ENCODE measurements around the gene LARP4B. TPM values are rescaled to one million over a fixed set of nuclear protein-coding genes. Genes with fewer than 3 reads are reported as not detected.
A peak's percentile ranks its signal among the peaks of the same experiment; 100 is the strongest.

LARP4B gene
- total and polyA plus RNA-seq, 2 of the 13 experiments (the other 11 are each of a cell fraction or from before 2014, with no cell fraction given): 19.5 to 30.2 TPM

- CTCF ChIA-PET (ENCODE audit: low intra/inter-chr PET ratio, low total read pairs): no interaction called here
- H3K9me3 ChIP-seq (ENCODE audit: low read length): no peaks in the 10 kb centered on the region
- POLR2A ChIA-PET: no interaction called here
- H3K27me3 ChIP-seq (ENCODE audit: control insufficient read depth in 1 of 2, insufficient read depth in 2 of 2, low read length in 2 of 2): no peaks in the 10 kb centered on the region
- no peak overlapping the region for H2AFZ ChIP-seq (ENCODE audit: low read length)
- H3K27ac ChIP-seq (ENCODE audit: extremely low read length, insufficient read depth, low read length): no peak overlapping the region
- FAIRE-seq: no peak
- no peak overlapping the region for H3K9ac ChIP-seq (ENCODE audit: insufficient read depth, low read depth, low read length)
- H3K4me2 ChIP-seq (ENCODE audit: low read depth, low read length): no peak overlapping the region
- no TSS peak for BruUV-seq (replicated peaks)
- ATAC-seq: no peak
- in situ Hi-C loops (cut with HindIII; ENCODE audit: extremely low pct_ligation_motif_present, low pct_unique_long_range_greater_than_20kb) (no loop called here), intact Hi-C loops (cut with micrococcal nuclease; ENCODE audit: unreplicated experiment) (loop anchor here (5.0 kb wide), 1 partner anchor 219 kb away; no protein-coding TSS in a partner anchor)
- no peak overlapping the region for H3K4me3 ChIP-seq (replicated peaks in 1 of 3; ENCODE audit: insufficient read depth in 1 of 3, low read depth in 2 of 3, low read length in 3 of 3)
- H3K79me2 ChIP-seq (ENCODE audit: insufficient read depth, low read length): no peaks in the 10 kb centered on the region
- no peak for TF ChIP-seq ZNF331 (CRISPR knock-in tag; IDR thresholded peaks at IDR 0.05)
- H4K20me1 ChIP-seq (ENCODE audit: insufficient read depth, low read length): no peaks in the 10 kb centered on the region
- H3K36me3 ChIP-seq (replicated peaks in 1 of 2; ENCODE audit: control insufficient read depth in 1 of 2, insufficient read depth in 2 of 2, low read length in 2 of 2): no peaks in the 10 kb centered on the region
- WGBS (ENCODE audit: low lambda C conversion rate): 95% methylated on average over 4 of the region's 7 CpGs
- no peak for DNase-seq (ENCODE audit: low spot score)
- H3K4me1 ChIP-seq (ENCODE audit: insufficient read depth, low read length): peaks cover 31% of the 10 kb centered on the region
Observed at GRCh38 chr10:791639-792038, 139.9 kb downstream of the LARP4B start.

GRCh38 chr10:790821-791551 lies 140.5 kb downstream of the LARP4B start:
- no peak overlapping the region for H3K27ac ChIP-seq (ENCODE audit: extremely low read length, insufficient read depth, low read length)
- ChIA-PET POLR2A (interaction anchor here (0.6 kb wide), 1 partner anchor 20 kb away, joined by 3 read pairs; no protein-coding TSS in a partner anchor), CTCF (ENCODE audit: low intra/inter-chr PET ratio, low total read pairs) (no interaction called here)
- no peaks in the 10 kb centered on the region for H3K27me3 ChIP-seq (ENCODE audit: control insufficient read depth in 1 of 2, insufficient read depth in 2 of 2, low read length in 2 of 2)
- peaks cover 35% of the 10 kb centered on the region for H3K4me1 ChIP-seq (ENCODE audit: insufficient read depth, low read length)
- WGBS (ENCODE audit: low lambda C conversion rate): 84% methylated on average over 17 of the region's 25 CpGs
- no peak overlapping the region for H2AFZ ChIP-seq (ENCODE audit: low read length)
- TF ChIP-seq ZBTB25 (CRISPR knock-in tag; IDR thresholded peaks at IDR 0.05): no peak
- TF ChIP-seq ZNF891 (CRISPR knock-in tag; IDR thresholded peaks at IDR 0.05): 0 out of 2 replicates have a peak, but pooled peaks have one; percentile 18
- no peak for TF ChIP-seq ZNF781 (CRISPR knock-in tag; IDR thresholded peaks at IDR 0.05; ENCODE audit: borderline replicate concordance, not compliant biosample characterization)
- in situ Hi-C loops (cut with HindIII; ENCODE audit: extremely low pct_ligation_motif_present, low pct_unique_long_range_greater_than_20kb) (no loop called here), intact Hi-C loops (cut with micrococcal nuclease; ENCODE audit: unreplicated experiment) (loop anchor here (5.0 kb wide), 1 partner anchor 219 kb away; no protein-coding TSS in a partner anchor)
- H3K9me3 ChIP-seq (ENCODE audit: low read length): no peaks in the 10 kb centered on the region
- BruUV-seq (replicated peaks): no TSS peak
- H3K79me2 ChIP-seq (ENCODE audit: insufficient read depth, low read length): no peaks in the 10 kb centered on the region
- no peak overlapping the region for H3K9ac ChIP-seq (ENCODE audit: insufficient read depth, low read depth, low read length)
- ATAC-seq (no peak), FAIRE-seq (no peak), DNase-seq (ENCODE audit: low spot score) (no peak)
- H3K4me3 ChIP-seq (replicated peaks in 1 of 3; ENCODE audit: insufficient read depth in 1 of 3, low read depth in 2 of 3, low read length in 3 of 3): no peak overlapping the region
- no peak overlapping the region for H3K4me2 ChIP-seq (ENCODE audit: low read depth, low read length)
- H4K20me1 ChIP-seq (ENCODE audit: insufficient read depth, low read length): no peaks in the 10 kb centered on the region
- H3K36me3 ChIP-seq (replicated peaks in 1 of 2; ENCODE audit: control insufficient read depth in 1 of 2, insufficient read depth in 2 of 2, low read length in 2 of 2): no peaks in the 10 kb centered on the region
